LNCAP (cell line): ENCODE measurements around the gene RAB4B.

Experiments
- CTCF ChIP-seq: fragments of 450-650 bp; IDR thresholded peaks from 2 replicates; pipeline ENCODE4 v1.5.1; 2017; ENCODE audit warnings: mild to moderate bottlenecking

RAB4B gene

GRCh38 chr19:40755791-40756190, 22.3 kb upstream of the RAB4B start:
- no peak for TF ChIP-seq CTCF

GRCh38 chr19:40756502-40757110, 21.4 kb upstream of the RAB4B start:
- TF ChIP-seq CTCF, result no peak

- no peak for TF ChIP-seq CTCF
Observed at GRCh38 chr19:40758491-40758890, 19.6 kb upstream of the RAB4B start.

GRCh38 chr19:40759352-40759751, 18.7 kb upstream of the RAB4B start:
- no peak for TF ChIP-seq CTCF

GRCh38 chr19:40762754-40763470, 15.1 kb upstream of the RAB4B start:
- TF ChIP-seq CTCF, result no peak

- TF ChIP-seq CTCF, result no peak
Observed at GRCh38 chr19:40763526-40763925, 14.5 kb upstream of the RAB4B start.

- no peak for TF ChIP-seq CTCF
Observed at GRCh38 chr19:40763963-40764362, 14.1 kb upstream of the RAB4B start.
